Sigmoid colon (tissue), 7 donors: ENCODE results near the gene TRIP11. TPM values are rescaled to one million over a fixed set of nuclear protein-coding genes. Genes with fewer than 3 reads are reported as not detected.

Source experiments
- DNase-seq: peaks from one replicate; pipeline ENCODE4 v3.0.0-alpha.2; 2019
- H3K27ac ChIP-seq, 4 donors: fragments of 200-600 bp; sonication (generic); one replicate each; pipeline ENCODE4 v1.5.1; 2016 to 2019; ENCODE audit warnings: mild to moderate bottlenecking in 1 of 4
- H3K27me3 ChIP-seq, 3 donors: fragments of 200-600 bp; sonication (generic); one replicate each; pipeline ENCODE4 v1.5.1; 2019; ENCODE audit warnings: mild to moderate bottlenecking in 1 of 3
- H3K36me3 ChIP-seq, 4 donors: fragments of 200-600 bp; sonication (generic); one replicate each; pipeline ENCODE4 v1.5.1; 2016 to 2019
- H3K4me1 ChIP-seq, 4 donors: fragments of 200-600 bp; sonication (generic); one replicate each; pipeline ENCODE4 v1.5.1; 2017 to 2019
- H3K4me3 ChIP-seq, 4 donors: fragments of 200-600 bp; sonication (generic); one replicate each; pipeline ENCODE4 v1.5.1; 2017 to 2019; ENCODE audit warnings: mild to moderate bottlenecking in 2 of 4, moderate library complexity in 1 of 4
- H3K9me3 ChIP-seq, 4 donors: fragments of 200-600 bp in 3 of 4; sonication (generic) in 3 of 4; one replicate each; pipeline versions ENCODE4 v1.5.1 to v1.6.1; 2013 to 2019
- CTCF ChIP-seq, 4 experiments: fragments of 450-650 bp in 3 of 4; fragments of 200-600 bp in 1 of 4; IDR thresholded peaks; one replicate each; pipeline ENCODE4 v1.5.1; 2016 to 2019; ENCODE audit warnings: antibody characterized with exemption in 4 of 4, mild to moderate bottlenecking in 3 of 4, moderate library complexity in 2 of 4
- EP300 ChIP-seq, 4 donors: sonication (generic); formaldehyde crosslinking; IDR thresholded peaks; one replicate each; pipeline ENCODE4 v1.6.1; 2017; ENCODE audit warnings: antibody characterized with exemption in 4 of 4
- POLR2A ChIP-seq, 2 donors: fragments of 450-650 bp; IDR thresholded peaks; one replicate each; pipeline ENCODE4 v1.6.1; 2016; ENCODE audit warnings: antibody characterized with exemption in 2 of 2, mild to moderate bottlenecking in 2 of 2, moderate library complexity in 2 of 2
- POLR2AphosphoS5 ChIP-seq, 4 donors: sonication (generic); formaldehyde crosslinking; IDR thresholded peaks; one replicate each; pipeline ENCODE4 v1.6.1; 2017; ENCODE audit warnings: antibody characterized with exemption in 4 of 4
- WGBS, 2 donors: extraction: QIAGEN DNeasy Blood & Tissue Kit; methylation state at CpG; one replicate each; pipeline ENCODE4 v1.1.7; 2013; 5-methylcytosine and 5-hydroxymethylcytosine counted together
- intact Hi-C: fragments of 100-400 bp; cut with DNase I; formaldehyde crosslinking; loops from one replicate; pipeline ENCODE4 v1.15.1; 2023
- polyA plus RNA-seq, 3 donors: library from polyadenylated mRNA; stranded (reverse); fragments of 200-250 nt; gene quantifications; one replicate each; pipeline ENCODE4 v1.2.3, GENCODE V29; 2013
- total RNA-seq, 4 donors: library from RNA; depleted of rRNA; stranded (reverse); fragments of >200 nt; gene quantifications; one replicate each; pipeline ENCODE4 v1.1.0, GENCODE V29; 2016
- donor health status: healthy with polysubstance abuse.
- donor health status: Bipolar disorder and iron deficiency.
- donor health status: healthy.

Gene TRIP11
- total and polyA plus RNA-seq, 7 donors: 2.3 to 35.5 (median 21.3) TPM

GRCh38 chr14:91968280-91968679, 71.6 kb downstream of the TRIP11 start:
- Histone ChIP-seq H3K9me3 (no peaks in the 10 kb centered on the region), H3K36me3 (peaks cover 8 to 56% (median 20%) of the 10 kb centered on the region in 4 donors), H3K4me3 (no peak overlapping the region), H3K27me3 (no peaks in the 10 kb centered on the region), H3K27ac (no peak overlapping the region), H3K4me1 (no peaks in the 10 kb centered on the region)
- intact Hi-C loops: no loop called here
- no peak for DNase-seq
- WGBS, 2 donors: 61 to 81% methylated on average over 6 of the region's 6 CpGs
- TF ChIP-seq EP300 (IDR thresholded peaks at IDR 0.05) (no peak), POLR2A (IDR thresholded peaks at IDR 0.05) (no peak), CTCF (IDR thresholded peaks at IDR 0.05) (no peak), POLR2AphosphoS5 (IDR thresholded peaks at IDR 0.05) (no peak)

- WGBS, 2 donors: 72 to 79% methylated on average over 4 of the region's 4 CpGs
- Histone ChIP-seq H3K4me1 (no peaks in the 10 kb centered on the region), H3K4me3 (no peak overlapping the region), H3K9me3 (no peaks in the 10 kb centered on the region), H3K27me3 (no peaks in the 10 kb centered on the region), H3K27ac (no peak overlapping the region), H3K36me3 (peaks cover 6 to 23% (median 7%) of the 10 kb centered on the region in 4 donors)
- TF ChIP-seq EP300 (IDR thresholded peaks at IDR 0.05) (no peak), CTCF (IDR thresholded peaks at IDR 0.05) (no peak), POLR2A (IDR thresholded peaks at IDR 0.05) (no peak), POLR2AphosphoS5 (IDR thresholded peaks at IDR 0.05) (no peak)
- DNase-seq: no peak
- intact Hi-C loops: no loop called here
These were observed 75.1 kb downstream of the TRIP11 start for GRCh38 chr14:91964724-91965123.

- Histone ChIP-seq H3K36me3 (peaks cover 0 to 16% (median 2%) of the 10 kb centered on the region in 4 donors), H3K27ac (peak overlapping the region in 1 of 4 donors; percentile 35), H3K27me3 (no peaks in the 10 kb centered on the region), H3K4me1 (no peaks in the 10 kb centered on the region), H3K9me3 (no peaks in the 10 kb centered on the region), H3K4me3 (no peak overlapping the region)
- no peak for DNase-seq
- 16 to 58% methylated on average over 1 of the region's 1 CpG for WGBS, 2 donors
- TF ChIP-seq EP300 (IDR thresholded peaks at IDR 0.05) (no peak), POLR2A (IDR thresholded peaks at IDR 0.05) (no peak), CTCF (IDR thresholded peaks at IDR 0.05) (no peak), POLR2AphosphoS5 (IDR thresholded peaks at IDR 0.05) (no peak)
- intact Hi-C loops: no loop called here
These were observed 75.8 kb downstream of the TRIP11 start for GRCh38 chr14:91964011-91964410.

GRCh38 chr14:91963465-91963864, 76.4 kb downstream of the TRIP11 start:
- Histone ChIP-seq H3K4me1 (no peaks in the 10 kb centered on the region), H3K36me3 (peaks cover 0 to 10% (median 0%) of the 10 kb centered on the region in 4 donors), H3K27me3 (no peaks in the 10 kb centered on the region), H3K27ac (peak overlapping the region in 1 of 4 donors; percentile 35), H3K9me3 (no peaks in the 10 kb centered on the region), H3K4me3 (no peak overlapping the region)
- 76 to 80% methylated on average over 6 of the region's 6 CpGs for WGBS, 2 donors
- intact Hi-C loops: no loop called here
- DNase-seq: no peak
- TF ChIP-seq POLR2A (IDR thresholded peaks at IDR 0.05) (no peak), POLR2AphosphoS5 (IDR thresholded peaks at IDR 0.05) (peak in 2 of 4 donors; percentile 24 to 34), EP300 (IDR thresholded peaks at IDR 0.05) (peak in 1 of 4 donors; percentile 72), CTCF (IDR thresholded peaks at IDR 0.05) (no peak)
